BLaER1 (cell line): ENCODE results near the gene ATP6V0E2.
"Not testable (repeated sequence)": the region's sequence is repeated elsewhere in the genome, so short reads cannot be mapped to it uniquely, and the experiment has no call there.

ENCODE experiments used
- H3K27ac ChIP-seq: shearing (Covaris generic); formaldehyde crosslinking; 2 replicates; pipeline ENCODE4 v1.8.1; 2022
- H3K27me3 ChIP-seq: shearing (Covaris generic); formaldehyde crosslinking; 2 replicates; pipeline ENCODE4 v1.8.1; 2022
- H3K36me3 ChIP-seq: shearing (Covaris generic); formaldehyde crosslinking; 2 replicates; pipeline ENCODE4 v1.8.1; 2022
- H3K4me1 ChIP-seq: shearing (Covaris generic); formaldehyde crosslinking; 2 replicates; pipeline ENCODE4 v1.8.1; 2022
- H3K4me2 ChIP-seq: shearing (Covaris generic); formaldehyde crosslinking; 2 replicates; pipeline ENCODE4 v1.8.1; 2022
- H3K4me3 ChIP-seq: shearing (Covaris generic); formaldehyde crosslinking; 2 replicates; pipeline ENCODE4 v1.8.1; 2022
- H3K9ac ChIP-seq: shearing (Covaris generic); formaldehyde crosslinking; 2 replicates; pipeline ENCODE4 v1.8.1; 2022
- H3K9me3 ChIP-seq: shearing (Covaris generic); formaldehyde crosslinking; 2 replicates; pipeline ENCODE4 v1.8.1; 2022
- H4K20me1 ChIP-seq: shearing (Covaris generic); formaldehyde crosslinking; 2 replicates; pipeline ENCODE4 v1.8.1; 2022
- Cebpa-rat ChIP-seq: shearing (Covaris generic); IDR thresholded peaks from 2 replicates; pipeline ENCODE4 v1.8.1; 2022

ATP6V0E2 gene

GRCh38 chr7:149873074-149873969 is at the start of gene ATP6V0E2:
Gene ATP6V0E2 (plus strand): TSS chr7:149873969. CDS start chr7:149874066, 97 bp downstream.
- H3K4me1 ChIP-seq: peaks cover 65% of the 10 kb centered on the region
- peak within 1 kb of the TSS; percentile 74 for H3K4me3 ChIP-seq
- peak within 1 kb of the TSS; percentile 64 for H3K27ac ChIP-seq
- H3K4me2 ChIP-seq: peak within 1 kb of the TSS; percentile 97
- peaks cover 7% of the 10 kb centered on the region; the same call in 1 of the 2 replicates for H3K27me3 ChIP-seq
- H3K9ac ChIP-seq: peak within 1 kb of the TSS; percentile 71
- H4K20me1 ChIP-seq: no peaks in the 10 kb centered on the region
- no peaks in the 10 kb centered on the region for H3K9me3 ChIP-seq
- TF ChIP-seq Cebpa-rat: no peak
- peaks cover 9% of the 10 kb centered on the region; the same call in 1 of the 2 replicates for H3K36me3 ChIP-seq

- Histone ChIP-seq H3K4me2 (peak overlapping the region; percentile 90), H3K36me3 (no peaks in the 10 kb centered on the region), H3K27ac (peak overlapping the region; percentile 85), H4K20me1 (no peaks in the 10 kb centered on the region), H3K4me1 (peaks cover 98% of the 10 kb centered on the region), H3K27me3 (no peaks in the 10 kb centered on the region), H3K9me3 (no peaks in the 10 kb centered on the region), H3K4me3 (no peak overlapping the region), H3K9ac (peak overlapping the region; percentile 54)
- no peak for TF ChIP-seq Cebpa-rat
Measured at GRCh38 chr7:149824301-149824741, 49.4 kb upstream of the ATP6V0E2 start.

GRCh38 chr7:149824748-149825566 is 48.8 kb upstream of the ATP6V0E2 start:
- Histone ChIP-seq H3K4me2 (peak overlapping the region; percentile 90), H3K27me3 (no peaks in the 10 kb centered on the region), H3K9ac (peak overlapping the region; percentile 54; the same call in 1 of the 2 replicates), H3K36me3 (no peaks in the 10 kb centered on the region), H3K4me1 (peaks cover 92% of the 10 kb centered on the region), H3K9me3 (no peaks in the 10 kb centered on the region), H3K4me3 (no peak overlapping the region), H4K20me1 (no peaks in the 10 kb centered on the region), H3K27ac (peak overlapping the region; percentile 85)
- TF ChIP-seq Cebpa-rat: no peak

- no peaks in the 10 kb centered on the region for H3K9me3 ChIP-seq
- peak overlapping the region; percentile 85 for H3K27ac ChIP-seq
- no peak for TF ChIP-seq Cebpa-rat
- H3K4me3 ChIP-seq: no peak overlapping the region
- no peaks in the 10 kb centered on the region for H3K36me3 ChIP-seq
- peak overlapping the region; percentile 90 for H3K4me2 ChIP-seq
- peaks cover 84% of the 10 kb centered on the region for H3K4me1 ChIP-seq
- no peaks in the 10 kb centered on the region for H4K20me1 ChIP-seq
- H3K9ac ChIP-seq: 0 out of 2 replicates have a peak overlapping the region, but pooled peaks have one; percentile 64
- H3K27me3 ChIP-seq: no peaks in the 10 kb centered on the region
Measured at GRCh38 chr7:149825567-149826343, 48.0 kb upstream of the ATP6V0E2 start.

- peak overlapping the region; percentile 85 for H3K27ac ChIP-seq
- H3K27me3 ChIP-seq: no peaks in the 10 kb centered on the region
- H3K9ac ChIP-seq: peak overlapping the region; percentile 64; the same call in 1 of the 2 replicates
- no peak for TF ChIP-seq Cebpa-rat
- H3K4me3 ChIP-seq: no peak overlapping the region
- peak overlapping the region; percentile 90 for H3K4me2 ChIP-seq
- no peaks in the 10 kb centered on the region for H4K20me1 ChIP-seq
- peaks cover 76% of the 10 kb centered on the region for H3K4me1 ChIP-seq
- H3K36me3 ChIP-seq: no peaks in the 10 kb centered on the region
- no peaks in the 10 kb centered on the region for H3K9me3 ChIP-seq
Measured at GRCh38 chr7:149826344-149827088, 47.3 kb upstream of the ATP6V0E2 start.

- peak overlapping the region; percentile 90 for H3K4me2 ChIP-seq
- H3K27me3 ChIP-seq: no peaks in the 10 kb centered on the region
- TF ChIP-seq Cebpa-rat: no peak
- H3K36me3 ChIP-seq: no peaks in the 10 kb centered on the region
- peak overlapping the region; percentile 85 for H3K27ac ChIP-seq
- H3K4me1 ChIP-seq: peaks cover 68% of the 10 kb centered on the region
- H4K20me1 ChIP-seq: no peaks in the 10 kb centered on the region
- H3K4me3 ChIP-seq: peak overlapping the region; percentile 4; the same call in 1 of the 2 replicates
- no peaks in the 10 kb centered on the region for H3K9me3 ChIP-seq
- H3K9ac ChIP-seq: peak overlapping the region; percentile 64; the same call in 1 of the 2 replicates
Measured at GRCh38 chr7:149827089-149827981, 46.4 kb upstream of the ATP6V0E2 start.

GRCh38 chr7:149828357-149829309 is 45.1 kb upstream of the ATP6V0E2 start:
- no peak for TF ChIP-seq Cebpa-rat
- no peak overlapping the region for H3K4me3 ChIP-seq
- peak overlapping the region; percentile 64; the same call in 1 of the 2 replicates for H3K9ac ChIP-seq
- H3K9me3 ChIP-seq: no peaks in the 10 kb centered on the region
- no peaks in the 10 kb centered on the region for H4K20me1 ChIP-seq
- peak overlapping the region; percentile 85 for H3K27ac ChIP-seq
- H3K27me3 ChIP-seq: no peaks in the 10 kb centered on the region
- H3K4me2 ChIP-seq: peak overlapping the region; percentile 90
- peaks cover 60% of the 10 kb centered on the region for H3K4me1 ChIP-seq
- H3K36me3 ChIP-seq: no peaks in the 10 kb centered on the region

- H3K36me3 ChIP-seq, H3K4me2 ChIP-seq, H3K9ac ChIP-seq, H3K4me3 ChIP-seq, H3K9me3 ChIP-seq, H4K20me1 ChIP-seq, H3K27me3 ChIP-seq, H3K27ac ChIP-seq: not testable (repeated sequence)
- peaks cover 41% of the 10 kb centered on the region for H3K4me1 ChIP-seq
Measured at GRCh38 chr7:149830527-149830926, 43.2 kb upstream of the ATP6V0E2 start.
